Measurements from ENCODE around the gene RC3H2.

The RC3H2 gene

GRCh38 chr9:122827761-122828093, 77.4 kb downstream of the RC3H2 start (continued):
- TF ChIP-seq, protein P1, sequence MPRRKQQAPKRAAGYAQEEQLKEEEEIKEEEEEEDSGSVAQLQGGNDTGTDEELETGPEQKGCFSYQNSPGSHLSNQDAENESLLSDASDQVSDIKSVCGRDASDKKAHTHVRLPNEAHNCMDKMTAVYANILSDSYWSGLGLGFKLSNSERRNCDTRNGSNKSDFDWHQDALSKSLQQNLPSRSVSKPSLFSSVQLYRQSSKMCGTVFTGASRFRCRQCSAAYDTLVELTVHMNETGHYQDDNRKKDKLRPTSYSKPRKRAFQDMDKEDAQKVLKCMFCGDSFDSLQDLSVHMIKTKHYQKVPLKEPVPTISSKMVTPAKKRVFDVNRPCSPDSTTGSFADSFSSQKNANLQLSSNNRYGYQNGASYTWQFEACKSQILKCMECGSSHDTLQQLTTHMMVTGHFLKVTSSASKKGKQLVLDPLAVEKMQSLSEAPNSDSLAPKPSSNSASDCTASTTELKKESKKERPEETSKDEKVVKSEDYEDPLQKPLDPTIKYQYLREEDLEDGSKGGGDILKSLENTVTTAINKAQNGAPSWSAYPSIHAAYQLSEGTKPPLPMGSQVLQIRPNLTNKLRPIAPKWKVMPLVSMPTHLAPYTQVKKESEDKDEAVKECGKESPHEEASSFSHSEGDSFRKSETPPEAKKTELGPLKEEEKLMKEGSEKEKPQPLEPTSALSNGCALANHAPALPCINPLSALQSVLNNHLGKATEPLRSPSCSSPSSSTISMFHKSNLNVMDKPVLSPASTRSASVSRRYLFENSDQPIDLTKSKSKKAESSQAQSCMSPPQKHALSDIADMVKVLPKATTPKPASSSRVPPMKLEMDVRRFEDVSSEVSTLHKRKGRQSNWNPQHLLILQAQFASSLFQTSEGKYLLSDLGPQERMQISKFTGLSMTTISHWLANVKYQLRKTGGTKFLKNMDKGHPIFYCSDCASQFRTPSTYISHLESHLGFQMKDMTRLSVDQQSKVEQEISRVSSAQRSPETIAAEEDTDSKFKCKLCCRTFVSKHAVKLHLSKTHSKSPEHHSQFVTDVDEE (CRISPR knock-in tag; IDR thresholded peaks at IDR 0.05), result no peak

DNA sequence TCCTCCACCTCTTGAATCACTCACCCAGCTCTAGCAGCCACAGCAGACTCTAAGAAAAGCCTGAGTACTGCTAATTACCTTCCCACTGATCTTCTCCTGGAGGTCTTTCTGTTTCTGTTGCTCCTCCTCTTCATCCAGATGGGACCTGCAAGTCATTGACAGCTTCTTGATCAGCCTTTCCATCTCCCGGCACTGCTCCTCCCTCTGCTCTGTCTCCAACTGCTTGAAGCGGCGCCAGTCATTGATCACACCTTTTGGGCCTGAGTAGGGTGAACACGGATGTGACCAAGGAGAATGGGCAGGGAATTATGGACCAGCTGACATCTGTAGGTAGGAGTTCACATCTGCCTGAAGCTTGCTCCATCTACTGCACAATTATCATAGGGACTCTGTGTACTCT, 82.2 kb downstream of the RC3H2 start:
- TF ChIP-seq TOX (CRISPR knock-in tag; IDR thresholded peaks at IDR 0.05; ENCODE audit: borderline replicate concordance) (no peak), SNAI2 (CRISPR knock-in tag; IDR thresholded peaks at IDR 0.05) (no peak), OSR1 (CRISPR knock-in tag; IDR thresholded peaks at IDR 0.05) (no peak), BACH2 (CRISPR knock-in tag; IDR thresholded peaks at IDR 0.05; ENCODE audit: borderline replicate concordance) (no peak), ZC3H10 (CRISPR knock-in tag; IDR thresholded peaks at IDR 0.05) (no peak), ZNF8 (CRISPR knock-in tag; IDR thresholded peaks at IDR 0.05) (no peak), ISL1 (CRISPR knock-in tag; IDR thresholded peaks at IDR 0.05) (no peak), RARB (CRISPR knock-in tag; IDR thresholded peaks at IDR 0.05) (no peak), ZFP30 (CRISPR knock-in tag; IDR thresholded peaks at IDR 0.05) (no peak), ZNF70 (CRISPR knock-in tag; IDR thresholded peaks at IDR 0.05) (no peak), GLIS3 (CRISPR knock-in tag; IDR thresholded peaks at IDR 0.05) (no peak), CSDC2 (CRISPR knock-in tag; IDR thresholded peaks at IDR 0.05) (no peak), TCF4 (CRISPR knock-in tag; IDR thresholded peaks at IDR 0.05; ENCODE audit: borderline replicate concordance) (no peak), PPARA (CRISPR knock-in tag; IDR thresholded peaks at IDR 0.05; ENCODE audit: borderline replicate concordance) (no peak), ARNTL (CRISPR knock-in tag; IDR thresholded peaks at IDR 0.05; ENCODE audit: borderline replicate concordance, low read depth) (no peak)
- TF ChIP-seq, protein P2, sequence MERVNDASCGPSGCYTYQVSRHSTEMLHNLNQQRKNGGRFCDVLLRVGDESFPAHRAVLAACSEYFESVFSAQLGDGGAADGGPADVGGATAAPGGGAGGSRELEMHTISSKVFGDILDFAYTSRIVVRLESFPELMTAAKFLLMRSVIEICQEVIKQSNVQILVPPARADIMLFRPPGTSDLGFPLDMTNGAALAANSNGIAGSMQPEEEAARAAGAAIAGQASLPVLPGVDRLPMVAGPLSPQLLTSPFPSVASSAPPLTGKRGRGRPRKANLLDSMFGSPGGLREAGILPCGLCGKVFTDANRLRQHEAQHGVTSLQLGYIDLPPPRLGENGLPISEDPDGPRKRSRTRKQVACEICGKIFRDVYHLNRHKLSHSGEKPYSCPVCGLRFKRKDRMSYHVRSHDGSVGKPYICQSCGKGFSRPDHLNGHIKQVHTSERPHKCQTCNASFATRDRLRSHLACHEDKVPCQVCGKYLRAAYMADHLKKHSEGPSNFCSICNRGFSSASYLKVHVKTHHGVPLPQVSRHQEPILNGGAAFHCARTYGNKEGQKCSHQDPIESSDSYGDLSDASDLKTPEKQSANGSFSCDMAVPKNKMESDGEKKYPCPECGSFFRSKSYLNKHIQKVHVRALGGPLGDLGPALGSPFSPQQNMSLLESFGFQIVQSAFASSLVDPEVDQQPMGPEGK (CRISPR knock-in tag; IDR thresholded peaks at IDR 0.05; ENCODE audit: borderline replicate concordance), result no peak
- TF ChIP-seq, protein P3, sequence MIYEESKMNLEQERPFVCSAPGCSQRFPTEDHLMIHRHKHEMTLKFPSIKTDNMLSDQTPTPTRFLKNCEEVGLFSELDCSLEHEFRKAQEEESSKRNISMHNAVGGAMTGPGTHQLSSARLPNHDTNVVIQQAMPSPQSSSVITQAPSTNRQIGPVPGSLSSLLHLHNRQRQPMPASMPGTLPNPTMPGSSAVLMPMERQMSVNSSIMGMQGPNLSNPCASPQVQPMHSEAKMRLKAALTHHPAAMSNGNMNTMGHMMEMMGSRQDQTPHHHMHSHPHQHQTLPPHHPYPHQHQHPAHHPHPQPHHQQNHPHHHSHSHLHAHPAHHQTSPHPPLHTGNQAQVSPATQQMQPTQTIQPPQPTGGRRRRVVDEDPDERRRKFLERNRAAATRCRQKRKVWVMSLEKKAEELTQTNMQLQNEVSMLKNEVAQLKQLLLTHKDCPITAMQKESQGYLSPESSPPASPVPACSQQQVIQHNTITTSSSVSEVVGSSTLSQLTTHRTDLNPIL (CRISPR knock-in tag; IDR thresholded peaks at IDR 0.05; ENCODE audit: low read depth), result no peak
- TF ChIP-seq, protein P1 (CRISPR knock-in tag; IDR thresholded peaks at IDR 0.05), result no peak
- TF ChIP-seq, protein P4, sequence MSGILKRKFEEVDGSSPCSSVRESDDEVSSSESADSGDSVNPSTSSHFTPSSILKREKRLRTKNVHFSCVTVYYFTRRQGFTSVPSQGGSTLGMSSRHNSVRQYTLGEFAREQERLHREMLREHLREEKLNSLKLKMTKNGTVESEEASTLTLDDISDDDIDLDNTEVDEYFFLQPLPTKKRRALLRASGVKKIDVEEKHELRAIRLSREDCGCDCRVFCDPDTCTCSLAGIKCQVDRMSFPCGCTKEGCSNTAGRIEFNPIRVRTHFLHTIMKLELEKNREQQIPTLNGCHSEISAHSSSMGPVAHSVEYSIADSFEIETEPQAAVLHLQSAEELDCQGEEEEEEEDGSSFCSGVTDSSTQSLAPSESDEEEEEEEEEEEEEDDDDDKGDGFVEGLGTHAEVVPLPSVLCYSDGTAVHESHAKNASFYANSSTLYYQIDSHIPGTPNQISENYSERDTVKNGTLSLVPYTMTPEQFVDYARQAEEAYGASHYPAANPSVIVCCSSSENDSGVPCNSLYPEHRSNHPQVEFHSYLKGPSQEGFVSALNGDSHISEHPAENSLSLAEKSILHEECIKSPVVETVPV (CRISPR knock-in tag; IDR thresholded peaks at IDR 0.05), result no peak
- no peak for ATAC-seq

DNA sequence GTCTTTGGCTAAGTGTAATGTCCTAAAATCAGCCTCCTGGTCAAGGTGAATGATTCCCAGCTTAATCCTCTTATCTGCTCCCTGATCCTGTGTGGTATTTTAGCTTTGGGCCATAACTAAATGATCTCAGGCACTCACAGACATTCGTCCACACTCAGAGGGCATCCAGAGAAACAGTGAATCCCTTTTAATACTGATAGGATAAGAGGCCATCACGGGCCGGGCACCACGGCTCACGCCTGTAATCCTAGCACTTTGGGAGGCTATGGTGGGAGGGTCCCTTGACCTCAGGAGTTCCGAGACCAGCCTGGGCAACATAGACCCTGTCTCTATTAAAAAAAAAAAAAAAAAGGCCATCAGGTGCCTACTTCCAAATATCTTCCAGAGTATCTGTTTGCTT, 83.1 kb downstream of the RC3H2 start:
- TF ChIP-seq, protein P3 (CRISPR knock-in tag; IDR thresholded peaks at IDR 0.05; ENCODE audit: low read depth), result no peak
- TF ChIP-seq TOX (CRISPR knock-in tag; IDR thresholded peaks at IDR 0.05; ENCODE audit: borderline replicate concordance) (no peak), ZFP30 (CRISPR knock-in tag; IDR thresholded peaks at IDR 0.05) (no peak)
- ATAC-seq, result no peak

All from SK-N-SH treated with all-trans-retinoic acid at 6 μM for 48 hours (cell line).